H1 (cell line): ENCODE data around the gene UBE2A. TPM values are rescaled to one million over a fixed set of nuclear protein-coding genes. Genes with fewer than 3 reads are reported as not detected.

Source experiments
- CTCF ChIA-PET: fragments of 300-600 bp; sonication (Branson Sonifier 250); formaldehyde crosslinking; loops from one replicate; lab custom pipeline; 2021; ENCODE audit not compliant: partially characterized antibody; lab: Charles Lee
- POLR2A ChIA-PET: fragments of 300-600 bp; sonication (Branson Sonifier 250); formaldehyde crosslinking; loops from one replicate; lab custom pipeline; 2021; ENCODE audit warnings: inconsistent platforms; ENCODE audit not compliant: partially characterized antibody; lab: Charles Lee
- DNase-seq, 2 experiments: peaks; one replicate each; pipeline versions ENCODE4 v3.0.0 to v3.0.0-alpha.2; 2010 to 2022; ENCODE audit warnings: low spot score in 2 of 2, low read depth in 1 of 2, mixed read lengths in 1 of 2
- FAIRE-seq: peaks from 2 replicates; lab custom pipeline; 2011; peaks lifted over from hg19 to GRCh38; lab: Jason Lieb, UNC
- H2AFZ ChIP-seq: 2 replicates; pipeline ENCODE4 v1.8.1; 2012; ENCODE audit warnings: low read length, inconsistent platforms
- H2AK5ac ChIP-seq: 2 replicates; pipeline ENCODE4 v1.6.1; 2013; ENCODE audit warnings: low read depth, low read length
- H2BK120ac ChIP-seq: replicated peaks from 2 replicates; pipeline ENCODE3; 2013; ENCODE audit warnings: low read depth, low read length, inconsistent platforms
- H2BK12ac ChIP-seq: 2 replicates; pipeline ENCODE4 v1.6.1; 2013; ENCODE audit warnings: low read depth, low read length
- H2BK15ac ChIP-seq: 2 replicates; pipeline ENCODE4 v1.6.1; 2013; ENCODE audit warnings: low read length
- H2BK20ac ChIP-seq: 2 replicates; pipeline ENCODE4 v1.6.1; 2013; ENCODE audit warnings: low read length
- H2BK5ac ChIP-seq: 2 replicates; pipeline ENCODE4 v1.6.1; 2013; ENCODE audit warnings: low read depth, low read length
- H3K14ac ChIP-seq: 2 replicates; pipeline ENCODE4 v1.6.1; 2013; ENCODE audit warnings: inconsistent platforms; ENCODE audit not compliant: insufficient read length
- H3K18ac ChIP-seq: 2 replicates; pipeline ENCODE4 v1.6.1; 2013; ENCODE audit warnings: low read length; ENCODE audit errors: extremely low read depth
- H3K23ac ChIP-seq: 2 replicates; pipeline ENCODE4 v1.6.1; 2013; ENCODE audit warnings: inconsistent platforms; ENCODE audit not compliant: insufficient read length
- H3K23me2 ChIP-seq: 2 replicates; pipeline ENCODE4 v1.6.1; 2013; ENCODE audit warnings: low read depth, low read length
- H3K27ac ChIP-seq: 2 replicates; pipeline ENCODE4 v1.6.1; 2011; ENCODE audit warnings: low read depth, low read length, inconsistent platforms
- H3K27me3 ChIP-seq, 4 experiments: replicated peaks in 1 of 4; 1 replicate in 1 of 4; 2 replicates in 3 of 4; pipeline versions ENCODE4 v1.6.1 to v1.8.1; 2011 to 2013; ENCODE audit warnings: low read length in 3 of 4, mild to moderate bottlenecking in 3 of 4, inconsistent platforms in 2 of 4, mixed read lengths in 2 of 4, moderate library complexity in 1 of 4; ENCODE audit not compliant: control insufficient read depth in 3 of 4, insufficient read depth in 3 of 4; ENCODE audit errors: extremely low read depth in 1 of 4
- H3K36me3 ChIP-seq, 4 experiments: 2 replicates each; pipeline versions ENCODE4 v1.6.1 to v1.8.1; 2011 to 2013; ENCODE audit warnings: mild to moderate bottlenecking in 4 of 4, low read length in 3 of 4, moderate library complexity in 2 of 4, control low read depth in 1 of 4, inconsistent platforms in 1 of 4; ENCODE audit not compliant: insufficient read depth in 4 of 4, control insufficient read depth in 2 of 4
- H3K4ac ChIP-seq: replicated peaks from 2 replicates; pipeline ENCODE3; 2013; ENCODE audit warnings: low read length, low read depth, mixed read lengths, inconsistent platforms; ENCODE audit not compliant: insufficient read length
- H3K4me1 ChIP-seq, 4 experiments: replicated peaks in 1 of 4; 1 replicate in 1 of 4; 2 replicates in 3 of 4; pipeline versions ENCODE4 v1.6.1 to v1.8.1; 2011 to 2013; ENCODE audit warnings: low read length in 3 of 4, inconsistent platforms in 2 of 4, mixed read lengths in 1 of 4; ENCODE audit not compliant: insufficient read depth in 4 of 4, control insufficient read depth in 3 of 4
- H3K4me2 ChIP-seq, 2 experiments: 2 replicates each; pipeline versions ENCODE4 v1.6.1 to v1.8.1; 2011 to 2013; ENCODE audit warnings: low read depth in 2 of 2, low read length in 2 of 2, control low read depth in 1 of 2, inconsistent platforms in 1 of 2, mild to moderate bottlenecking in 1 of 2; ENCODE audit not compliant: insufficient read depth in 1 of 2
- H3K4me3 ChIP-seq, 4 experiments: fragments of 200-600, 300-600 bp in 1 of 4; sonication (generic), shearing (Covaris generic), sonication (Bioruptor Twin) in 1 of 4; 2 replicates each; pipeline versions ENCODE4 v1.5.1 to v1.8.1; 2011 to 2016; ENCODE audit warnings: low read length in 4 of 4, low read depth in 3 of 4, control low read depth in 2 of 4, inconsistent platforms in 2 of 4, mild to moderate bottlenecking in 2 of 4, mixed read lengths in 1 of 4, moderate library complexity in 1 of 4; ENCODE audit not compliant: insufficient read depth in 2 of 4; ENCODE audit errors: extremely low read depth in 1 of 4
- H3K56ac ChIP-seq: replicated peaks from 2 replicates; pipeline ENCODE3; 2013; ENCODE audit warnings: low read depth, mild to moderate bottlenecking, mixed read lengths, low read length, inconsistent platforms; ENCODE audit not compliant: insufficient read length
- H3K79me1 ChIP-seq: 2 replicates; pipeline ENCODE4 v1.6.1; 2013; ENCODE audit warnings: low read depth, low read length, control low read depth
- H3K79me2 ChIP-seq, 2 experiments: 2 replicates each; pipeline versions ENCODE4 v1.6.1 to v1.8.1; 2012 to 2013; ENCODE audit warnings: low read length in 2 of 2, mild to moderate bottlenecking in 2 of 2, inconsistent platforms in 1 of 2; ENCODE audit not compliant: insufficient read depth in 2 of 2, control insufficient read depth in 1 of 2
- H3K9ac ChIP-seq, 4 experiments: replicated peaks in 1 of 4; 1 replicate in 1 of 4; 2 replicates in 3 of 4; pipeline versions ENCODE4 v1.6.1 to v1.8.1; 2011 to 2013; ENCODE audit warnings: low read depth in 3 of 4, low read length in 3 of 4, control low read depth in 2 of 4, mild to moderate bottlenecking in 2 of 4, moderate library complexity in 2 of 4, inconsistent platforms in 1 of 4; ENCODE audit errors: extremely low read depth in 1 of 4
- H3K9me3 ChIP-seq, 2 experiments: 2 replicates each; pipeline versions ENCODE4 v1.6.1 to v1.8.1; 2012 to 2013; ENCODE audit warnings: mild to moderate bottlenecking in 2 of 2, moderate library complexity in 2 of 2, control low read depth in 1 of 2, inconsistent platforms in 1 of 2, low read depth in 1 of 2, low read length in 1 of 2, mixed read lengths in 1 of 2; ENCODE audit not compliant: insufficient read depth in 2 of 2
- H4K20me1 ChIP-seq, 2 experiments: replicated peaks in 1 of 2; 2 replicates each; pipeline versions ENCODE3 to v1.8.1; 2011 to 2013; ENCODE audit warnings: inconsistent platforms in 2 of 2, low read length in 2 of 2, mild to moderate bottlenecking in 1 of 2; ENCODE audit not compliant: insufficient read depth in 2 of 2, control insufficient read depth in 1 of 2
- H4K5ac ChIP-seq: 2 replicates; pipeline ENCODE4 v1.6.1; 2013; ENCODE audit warnings: low read length, low read depth, mixed read lengths, inconsistent platforms; ENCODE audit not compliant: insufficient read length
- H4K8ac ChIP-seq: 2 replicates; pipeline ENCODE4 v1.8.0; 2013; ENCODE audit warnings: mild to moderate bottlenecking, moderate library complexity, low read length, inconsistent platforms; ENCODE audit not compliant: insufficient read depth; ENCODE audit errors: extremely low read depth
- H4K91ac ChIP-seq: replicated peaks from 2 replicates; pipeline ENCODE3; 2013; ENCODE audit warnings: low read length, mixed read lengths, inconsistent platforms; ENCODE audit not compliant: insufficient read length
- EP300 ChIP-seq, 2 experiments: IDR thresholded peaks; 1 replicate in 1 of 2; 2 replicates in 1 of 2; pipeline ENCODE4 v1.6.1; 2011 to 2012; ENCODE audit warnings: low read depth in 2 of 2, low read length in 2 of 2, mild to moderate bottlenecking in 2 of 2, borderline replicate concordance in 1 of 2, inconsistent platforms in 1 of 2, moderate library complexity in 1 of 2
- PHF8 ChIP-seq: fragments of 200-600 bp; sonication (generic); conservative IDR thresholded peaks from 2 replicates; pipeline ENCODE4 v1.7.1; 2012; ENCODE audit warnings: low read depth, mild to moderate bottlenecking, inconsistent platforms, low read length, moderate library complexity
- SIRT6 ChIP-seq: IDR thresholded peaks from one replicate; pipeline ENCODE4 v1.7.1; 2012; ENCODE audit warnings: low read length, inconsistent platforms
- SIX5 ChIP-seq: IDR thresholded peaks from 2 replicates; pipeline ENCODE4 v1.6.1; 2011; ENCODE audit warnings: mild to moderate bottlenecking, low read depth, low read length
- SP4 ChIP-seq: IDR thresholded peaks from 2 replicates; pipeline ENCODE4 v1.6.1; 2012; ENCODE audit warnings: low read length, inconsistent platforms
- WGBS, 2 experiments: shearing (Covaris generic) in 1 of 2; methylation state at CpG; one replicate each; pipeline versions ENCODE4 v1.1.6 to v1.1.7; 2013 to 2015; ENCODE audit warnings: low lambda C conversion rate in 2 of 2, mixed read lengths in 2 of 2, inconsistent platforms in 1 of 2, low coverage in 1 of 2, missing lambda C conversion rate in 1 of 2; ENCODE audit not compliant: insufficient replicate concordance in 2 of 2, insufficient coverage in 1 of 2, insufficient read length in 1 of 2; ENCODE audit errors: extremely low coverage in 1 of 2, missing lambda C conversion rate in 1 of 2; 5-methylcytosine and 5-hydroxymethylcytosine counted together
- long read RNA-seq, 2 experiments: library from RNA in 1 of 2; library from capped mRNA in 1 of 2; stranded (forward); transcript quantifications; one replicate each; pipeline ENCODE4 v2.0.0, GENCODE V29; 2021; ENCODE audit warnings: inconsistent platforms in 1 of 2
- polyA minus RNA-seq, 3 experiments: library from RNA; depleted of rRNA, polyadenylated mRNA; stranded (reverse); fragments of >200 nt; gene quantifications; 1 replicate in 2 of 3; 2 replicates in 1 of 3; pipeline ENCODE4 v1.2.3, GENCODE V29; 2011
- polyA plus RNA-seq, 7 experiments: library from polyadenylated mRNA; depleted of rRNA in 3 of 7; stranded (reverse) in 5 of 7; unstranded in 2 of 7; fragments of >200 nt in 5 of 7; fragments of 200-250 nt in 2 of 7; gene quantifications; 1 replicate in 5 of 7; 2 replicates in 1 of 7; 4 replicates in 1 of 7; pipeline versions ENCODE4 v1.2.1 to v1.2.3, GENCODE V29; 2011 to 2013; ENCODE audit warnings: missing spikeins in 2 of 7, mixed read lengths in 2 of 7
- total RNA-seq: library from RNA; stranded (reverse); fragmentation: NEBNext Ultra II Directional; extraction: Animal tissue kit (Norgen Biotek cat#: 25700); gene quantifications from 2 replicates; pipeline ENCODE4 v1.2.1, GENCODE V29; 2021
- TF ChIP-seq, protein P1 (sequence below): IDR thresholded peaks from 2 replicates; pipeline ENCODE4 v1.6.1; 2012; ENCODE audit warnings: inconsistent platforms

The UBE2A gene
- total RNA-seq = 43.8 and 43.9 TPM in 2 replicates
- 22.4 and 24.8 TPM in 2 replicates for polyA plus RNA-seq (2011; rRNA removed)
- polyA plus RNA-seq (2011; cell fraction: cytosol; rRNA removed) = 26.5 TPM
- 18.2 TPM for polyA plus RNA-seq (2011; cell fraction: nucleus; rRNA removed)
- polyA plus RNA-seq (2012, experiment 1 of 2) = 31.9 to 43.2 TPM (median 36.7 TPM) in 4 replicates
- polyA plus RNA-seq (2012, experiment 2 of 2) = 29.8 TPM
- 48.1 TPM for polyA plus RNA-seq (2013, experiment 1 of 2)
- polyA plus RNA-seq (2013, experiment 2 of 2) = 43.0 TPM
- polyA minus RNA-seq (2011; rRNA and poly(A)+ RNA removed) = 13.6 and 19.6 TPM in 2 replicates
- 34.5 TPM for polyA minus RNA-seq (2011; cell fraction: cytosol; rRNA and poly(A)+ RNA removed)
- polyA minus RNA-seq (2011; cell fraction: nucleus; rRNA and poly(A)+ RNA removed) = 17.6 TPM
- long read RNA-seq, experiment 1, transcript UBE2A-206 (5 exons, 1,381 nt) = major isoform, 6 of 64 reads
- long read RNA-seq, experiment 1, partial matches to known transcripts = 15 of 64 reads
- long read RNA-seq, experiment 1, other reads (novel, unspliced or antisense) = 40 of 64 reads
- long read RNA-seq, experiment 2, transcript UBE2A-206 (5 exons, 1,381 nt) = minor isoform, 6 of 57 reads
- long read RNA-seq, experiment 2, transcript UBE2A-202 (6 exons, 1,874 nt) = major isoform, 41 of 57 reads
- long read RNA-seq, experiment 2, partial matches to known transcripts = 1 of 57 reads
- long read RNA-seq, experiment 2, other reads (novel, unspliced or antisense) = 4 of 57 reads

DNA sequence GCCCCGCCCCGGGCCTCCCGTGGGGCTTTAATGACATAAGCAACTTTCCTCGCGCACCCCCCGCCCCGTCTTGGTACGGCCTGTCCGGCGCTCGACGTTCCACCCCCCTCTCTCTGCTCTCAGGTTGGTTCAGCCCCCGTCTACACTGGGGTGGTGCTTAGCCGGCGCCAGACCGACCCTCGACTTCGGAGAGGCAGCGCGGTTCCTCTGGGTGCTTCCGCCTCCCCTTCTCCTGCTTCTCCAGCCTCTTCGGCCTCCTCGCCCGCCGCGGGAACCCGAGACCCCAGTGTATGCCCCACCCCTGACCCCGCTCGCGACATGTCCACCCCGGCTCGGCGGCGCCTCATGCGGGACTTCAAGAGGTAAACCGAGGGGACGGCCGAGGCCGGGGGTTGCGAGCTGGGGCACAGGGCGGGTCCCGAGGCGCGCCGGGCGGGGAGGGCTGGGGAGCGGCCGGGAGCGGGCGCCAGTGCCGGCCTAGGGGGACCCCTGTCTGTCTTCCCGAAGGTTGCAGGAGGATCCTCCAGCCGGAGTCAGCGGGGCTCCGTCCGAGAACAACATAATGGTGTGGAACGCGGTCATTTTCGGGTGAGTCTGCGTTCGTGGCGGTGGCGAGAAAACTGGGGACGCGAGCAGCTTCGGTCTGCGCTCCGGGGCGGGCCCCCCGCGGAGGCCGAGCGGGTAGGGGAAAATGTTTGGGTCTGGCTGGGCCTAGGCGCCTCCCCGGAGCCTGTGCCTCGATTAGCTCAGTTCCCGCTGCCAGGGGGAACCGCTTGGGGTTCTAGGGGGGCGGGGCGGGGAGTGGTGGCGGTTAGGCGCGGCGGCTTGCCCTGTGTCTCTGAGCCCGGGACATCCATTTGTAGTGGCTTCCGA lies at the start of gene UBE2A:
TSS of gene UBE2A (plus strand) at position 170 of the 873 bp plus-strand sequence. CDS start at position 319, 149 bp downstream.
- Histone ChIP-seq H3K9ac (peak within 1 kb of the TSS; percentile 62 to 83 (median 71)), H4K20me1 (no peaks in the 10 kb centered on the region), H3K36me3 (peaks cover 0 to 6% (median 0%) of the 10 kb centered on the region in 4 experiments; a peak in 2 of 8 replicates), H3K4me1 (peaks cover 0 to 4% (median 0%) of the 10 kb centered on the region in 4 experiments; a peak in 1 of 7 replicates), H2BK20ac (no peak within 1 kb of the TSS), H4K5ac (no peak within 1 kb of the TSS), H2AK5ac (no peak within 1 kb of the TSS), H3K4me3 (peak within 1 kb of the TSS; percentile 55 to 87 (median 64)), H3K14ac (no peak within 1 kb of the TSS), H3K27me3 (no peaks in the 10 kb centered on the region), H3K79me2 (peaks cover 0 to 8% of the 10 kb centered on the region in 2 experiments; a peak in 2 of 4 replicates), H3K18ac (no peak within 1 kb of the TSS), H2BK5ac (no peak within 1 kb of the TSS), H4K8ac (peak within 1 kb of the TSS; percentile 96), H3K23me2 (peaks cover 2% of the 10 kb centered on the region; the same call in 1 of the 2 replicates), H3K27ac (peak within 1 kb of the TSS; percentile 58; the same call in 1 of the 2 replicates), H3K79me1 (no peaks in the 10 kb centered on the region), H2AFZ (no peak within 1 kb of the TSS), H3K23ac (no peak within 1 kb of the TSS), H3K9me3 (no peaks in the 10 kb centered on the region), H2BK120ac (no peak within 1 kb of the TSS), H3K56ac (no peak within 1 kb of the TSS), H4K91ac (no peak within 1 kb of the TSS), H2BK12ac (no peak within 1 kb of the TSS), H3K4ac (no peak within 1 kb of the TSS), H2BK15ac (no peak within 1 kb of the TSS), H3K4me2 (peak within 1 kb of the TSS; percentile 61 to 80)
- 0% methylated on average over 2 of the region's 86 CpGs; no CpG with 5 or more reads in 1 of the 2 experiments for WGBS, 2 experiments
- ChIA-PET POLR2A (interaction anchor here (0.6 to 3.0 kb wide), 28 partner anchors 9 to 278 kb away, joined by 3 to 17 read pairs (median 4); partner anchors contain the start of genes NKRF, RPL39, SOWAHD and STEEP1), CTCF (interaction anchor here (0.8 to 1.4 kb wide), 5 partner anchors 9 to 105 kb away, joined by 3 to 6 read pairs (median 3); partner anchors contain the start of gene NKRF)
- DNase-seq = peak; percentile 78 to 89
- no peak for FAIRE-seq
- no peak for TF ChIP-seq SP4
- TF ChIP-seq SIRT6 = no peak
- TF ChIP-seq, protein P1, sequence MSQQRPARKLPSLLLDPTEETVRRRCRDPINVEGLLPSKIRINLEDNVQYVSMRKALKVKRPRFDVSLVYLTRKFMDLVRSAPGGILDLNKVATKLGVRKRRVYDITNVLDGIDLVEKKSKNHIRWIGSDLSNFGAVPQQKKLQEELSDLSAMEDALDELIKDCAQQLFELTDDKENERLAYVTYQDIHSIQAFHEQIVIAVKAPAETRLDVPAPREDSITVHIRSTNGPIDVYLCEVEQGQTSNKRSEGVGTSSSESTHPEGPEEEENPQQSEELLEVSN = no peak
- TF ChIP-seq EP300 (IDR thresholded peaks at IDR 0.05; ENCODE audit: borderline replicate concordance in 1 of 2, low read depth in 2 of 2, low read length in 2 of 2) = peak in 1 of 2 experiments; percentile 98; a peak in 2 of 3 replicates
- peak; percentile 86 for TF ChIP-seq PHF8
- 0 out of 2 replicates have a peak, but pooled peaks have one; percentile 20 for TF ChIP-seq SIX5
